Thoracic aorta (tissue), 2 donors: Measurements from ENCODE around the gene DMD. TPM values are rescaled to one million over a fixed set of nuclear protein-coding genes. Genes with fewer than 3 reads are reported as not detected.

Source experiments
- ATAC-seq: fragments of 150-250 bp; one replicate; pipeline ENCODE4 v1.8.0; 2017; ENCODE audit warnings: low read depth; ENCODE audit not compliant: insufficient number of reproducible peaks, low FRiP score
- DNase-seq: peaks from one replicate; pipeline ENCODE4 v3.0.0-alpha.2; 2020; ENCODE audit warnings: low spot score
- H3K27ac ChIP-seq, 2 donors: fragments of 200-600 bp; sonication (generic); 1 replicate in 1 of 2; 2 replicates in 1 of 2; pipeline ENCODE4 v1.5.1; 2016; ENCODE audit warnings: mild to moderate bottlenecking in 2 of 2, moderate library complexity in 2 of 2
- H3K27me3 ChIP-seq: fragments of 200-600 bp; sonication (generic); replicated peaks from 2 replicates; pipeline ENCODE4 v1.6.0; 2016; ENCODE audit warnings: mild to moderate bottlenecking; ENCODE audit not compliant: insufficient read depth
- H3K36me3 ChIP-seq: fragments of 200-600 bp; sonication (generic); one replicate; pipeline ENCODE4 v1.5.1; 2016
- H3K4me1 ChIP-seq, 2 donors: fragments of 200-600 bp; sonication (generic); 1 replicate in 1 of 2; 2 replicates in 1 of 2; pipeline versions ENCODE4 v1.5.1 to v1.6.0; 2016; ENCODE audit warnings: low read depth in 2 of 2, mild to moderate bottlenecking in 1 of 2; ENCODE audit not compliant: control insufficient read depth in 1 of 2
- H3K4me3 ChIP-seq: fragments of 200-600 bp; sonication (generic); 2 replicates; pipeline ENCODE4 v1.5.1; 2016; ENCODE audit warnings: mild to moderate bottlenecking
- H3K9me3 ChIP-seq: fragments of 200-600 bp; sonication (generic); 2 replicates; pipeline ENCODE4 v1.5.1; 2016
- CTCF ChIP-seq: fragments of 200-600 bp; sonication (generic); IDR thresholded peaks from one replicate; pipeline ENCODE4 v1.5.1; 2019; ENCODE audit warnings: antibody characterized with exemption
- total RNA-seq, 2 donors: library from RNA; depleted of rRNA; stranded (reverse); fragments of >200 nt; gene quantifications; one replicate each; pipeline versions ENCODE4 v1.1.0 to v1.2.3, GENCODE V29; 2016

The DMD gene
- total RNA-seq, 2 donors from 2014 or later = 224 to 233 TPM

GRCh38 chrX:32948130-32948529 lies 263.2 kb downstream of the DMD start:
- H3K36me3 ChIP-seq = no peaks in the 10 kb centered on the region
- H3K27me3 ChIP-seq = no peaks in the 10 kb centered on the region
- no peak overlapping the region for H3K27ac ChIP-seq
- H3K4me1 ChIP-seq = peaks cover 0 to 19% of the 10 kb centered on the region in 2 donors
- H3K4me3 ChIP-seq = no peak overlapping the region
- TF ChIP-seq CTCF = no peak
- DNase-seq = no peak
- no peaks in the 10 kb centered on the region for H3K9me3 ChIP-seq
- no peak for ATAC-seq

- Histone ChIP-seq H3K27me3 (no peaks in the 10 kb centered on the region), H3K27ac (no peak overlapping the region), H3K9me3 (no peaks in the 10 kb centered on the region), H3K36me3 (no peaks in the 10 kb centered on the region), H3K4me1 (peaks cover 0 to 7% of the 10 kb centered on the region in 2 donors), H3K4me3 (no peak overlapping the region)
- DNase-seq (no peak), ATAC-seq (no peak)
- TF ChIP-seq CTCF = no peak
Observed at GRCh38 chrX:32937043-32937442, 274.3 kb downstream of the DMD start.

GRCh38 chrX:32933548-32933947 lies 277.8 kb downstream of the DMD start:
- no peak for ATAC-seq
- no peaks in the 10 kb centered on the region for H3K36me3 ChIP-seq
- TF ChIP-seq CTCF = no peak

GRCh38 chrX:32929040-32929439 lies 282.3 kb downstream of the DMD start:
- H3K27me3 ChIP-seq = no peaks in the 10 kb centered on the region
- DNase-seq (no peak), ATAC-seq (no peak)
- no peak for TF ChIP-seq CTCF
- peaks cover 0 to 7% of the 10 kb centered on the region in 2 donors for H3K4me1 ChIP-seq
- H3K36me3 ChIP-seq = no peaks in the 10 kb centered on the region
- no peak overlapping the region for H3K27ac ChIP-seq
- no peak overlapping the region for H3K4me3 ChIP-seq
- no peaks in the 10 kb centered on the region for H3K9me3 ChIP-seq

More at GRCh38 chrX:32933548-32933947, 277.8 kb downstream of the DMD start:
- H3K4me3 ChIP-seq = no peak overlapping the region
- no peaks in the 10 kb centered on the region for H3K27me3 ChIP-seq
- H3K9me3 ChIP-seq = no peaks in the 10 kb centered on the region
- DNase-seq = no peak
- peaks cover 0 to 7% of the 10 kb centered on the region in 2 donors for H3K4me1 ChIP-seq
- H3K27ac ChIP-seq = no peak overlapping the region

GRCh38 chrX:32896088-32896487 lies 315.3 kb downstream of the DMD start:
- H3K9me3 ChIP-seq = no peaks in the 10 kb centered on the region
- no peaks in the 10 kb centered on the region for H3K4me1 ChIP-seq
- H3K4me3 ChIP-seq = no peak overlapping the region
- TF ChIP-seq CTCF = no peak
- H3K27me3 ChIP-seq = no peaks in the 10 kb centered on the region
- no peaks in the 10 kb centered on the region for H3K36me3 ChIP-seq
- ATAC-seq = no peak
- DNase-seq = no peak
- no peak overlapping the region for H3K27ac ChIP-seq
